SU-DHL-6 (cell line): Measurements from ENCODE around the gene RIMS4.

ENCODE experiments used
- H2AFZ ChIP-seq: fragments of 200-600 bp; sonication (generic); 2 replicates; pipeline ENCODE4 v1.6.1; 2014; ENCODE audit warnings: low read depth, mild to moderate bottlenecking, moderate library complexity, mixed read lengths, antibody characterized with exemption, low read length; ENCODE audit not compliant: severe bottlenecking
- H3F3A ChIP-seq: fragments of 200-600 bp; shearing (Covaris generic); 2 replicates; pipeline ENCODE4 v1.6.0; 2016; ENCODE audit warnings: antibody characterized with exemption, mild to moderate bottlenecking; ENCODE audit not compliant: insufficient read depth
- H3K27ac ChIP-seq: fragments of 200-600 bp; sonication (generic); 2 replicates; pipeline ENCODE4 v1.5.1; 2016; ENCODE audit warnings: low read depth, mild to moderate bottlenecking, low read length, moderate library complexity, mixed read lengths
- H3K27me3 ChIP-seq: fragments of 200-600 bp; sonication (generic), shearing (Covaris generic); 2 replicates; pipeline ENCODE4 v1.6.0; 2014; ENCODE audit warnings: mild to moderate bottlenecking, low read length
- H3K36me3 ChIP-seq: fragments of 200-600 bp; sonication (generic); 2 replicates; pipeline ENCODE4 v1.6.1; 2014; ENCODE audit warnings: mild to moderate bottlenecking, low read length, mixed read lengths
- H3K4me2 ChIP-seq: fragments of 300-600, 200-600 bp; shearing (Covaris generic), sonication (generic); 2 replicates; pipeline ENCODE4 v1.6.0; 2014; ENCODE audit warnings: low read length, low read depth, mild to moderate bottlenecking; ENCODE audit not compliant: poor library complexity, severe bottlenecking
- H3K4me3 ChIP-seq: fragments of 200-600 bp; sonication (generic); 2 replicates; pipeline ENCODE4 v1.5.1; 2014; ENCODE audit warnings: antibody characterized with exemption, low read length, mild to moderate bottlenecking, mixed read lengths; ENCODE audit not compliant: insufficient read depth, poor library complexity, severe bottlenecking
- H3K79me2 ChIP-seq: fragments of 200-600 bp; sonication (generic); 2 replicates; pipeline ENCODE4 v1.6.1; 2014; ENCODE audit warnings: mild to moderate bottlenecking, low read length, moderate library complexity; ENCODE audit not compliant: insufficient read depth
- H3K9ac ChIP-seq: fragments of 200-600 bp; sonication (generic); 2 replicates; pipeline ENCODE4 v1.7.0; 2014; ENCODE audit warnings: mild to moderate bottlenecking, low read length
- H3K9me2 ChIP-seq: fragments of 200-600 bp; sonication (generic); replicated peaks from 2 replicates; pipeline ENCODE4 v1.6.1; 2014; ENCODE audit warnings: low read length; ENCODE audit not compliant: insufficient read depth
- H3K9me3 ChIP-seq: fragments of 200-600 bp; sonication (generic); 2 replicates; pipeline ENCODE4 v1.6.1; 2014; ENCODE audit warnings: low read length, mixed read lengths; ENCODE audit not compliant: insufficient read depth
- H4K20me1 ChIP-seq: fragments of 200-600 bp; sonication (generic); 2 replicates; pipeline ENCODE4 v1.6.1; 2014; ENCODE audit warnings: low read depth, mild to moderate bottlenecking, antibody characterized with exemption, low read length, moderate library complexity, mixed read lengths
- CTCF ChIP-seq: fragments of 200-600 bp; sonication (generic); IDR thresholded peaks from one replicate; pipeline ENCODE4 v1.5.1; 2017; ENCODE audit warnings: antibody characterized with exemption, mild to moderate bottlenecking, low read length, moderate library complexity; ENCODE audit not compliant: insufficient read depth, poor library complexity, severe bottlenecking
- EZH2phosphoT487 ChIP-seq: fragments of 200-600 bp; sonication (generic), shearing (Covaris generic); conservative IDR thresholded peaks from 2 replicates; pipeline ENCODE4 v1.6.1; 2018; ENCODE audit warnings: mild to moderate bottlenecking, antibody characterized with exemption, low read length, moderate library complexity, mixed read lengths

Gene RIMS4

GRCh38 chr20:44756011-44756688 lies 54.2 kb downstream of the RIMS4 start:
- no peaks in the 10 kb centered on the region for H3K9me3 ChIP-seq
- H3K4me3 ChIP-seq: no peak overlapping the region
- TF ChIP-seq CTCF: no peak
- no peak for TF ChIP-seq EZH2phosphoT487
- H4K20me1 ChIP-seq: no peaks in the 10 kb centered on the region
- H3K79me2 ChIP-seq: no peaks in the 10 kb centered on the region
- H3K4me2 ChIP-seq: no peak overlapping the region
- no peak overlapping the region for H3K9ac ChIP-seq
- no peak overlapping the region for H2AFZ ChIP-seq
- no peak overlapping the region for H3K27ac ChIP-seq
- no peaks in the 10 kb centered on the region for H3K36me3 ChIP-seq
- no peaks in the 10 kb centered on the region for H3K9me2 ChIP-seq
- no peaks in the 10 kb centered on the region for H3F3A ChIP-seq
- no peaks in the 10 kb centered on the region for H3K27me3 ChIP-seq

DNA sequence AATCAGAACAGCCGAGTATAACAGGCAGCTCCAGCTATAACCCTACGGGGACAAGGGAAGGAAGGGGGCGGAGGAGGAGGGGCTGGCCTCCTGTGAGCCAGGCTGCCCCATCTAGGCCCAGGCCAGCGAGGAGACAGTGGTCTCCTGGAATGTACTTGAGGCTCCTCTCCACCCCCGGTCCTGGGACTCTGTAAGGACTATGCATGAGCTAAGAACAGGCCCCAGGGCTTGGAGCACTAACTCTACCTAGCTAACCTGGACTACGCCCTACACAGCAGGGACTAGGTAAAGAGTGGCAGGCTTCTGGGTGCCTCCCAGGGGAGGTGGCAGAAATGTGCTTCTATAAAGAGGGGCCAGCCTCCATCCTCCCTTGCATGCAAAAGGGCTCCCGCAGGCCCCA lies 55.8 kb downstream of the RIMS4 start:
- Histone ChIP-seq H3K9ac (no peak overlapping the region), H3K9me3 (no peaks in the 10 kb centered on the region), H3K36me3 (no peaks in the 10 kb centered on the region), H3K4me2 (no peak overlapping the region), H3F3A (no peaks in the 10 kb centered on the region), H4K20me1 (no peaks in the 10 kb centered on the region), H3K27ac (no peak overlapping the region), H3K79me2 (no peaks in the 10 kb centered on the region), H3K4me3 (no peak overlapping the region), H3K9me2 (no peaks in the 10 kb centered on the region), H3K27me3 (no peaks in the 10 kb centered on the region), H2AFZ (no peak overlapping the region)
- TF ChIP-seq EZH2phosphoT487: no peak
- TF ChIP-seq CTCF: no peak

- H3K9me2 ChIP-seq: no peaks in the 10 kb centered on the region
- H4K20me1 ChIP-seq: no peaks in the 10 kb centered on the region
- TF ChIP-seq EZH2phosphoT487 (no peak), CTCF (no peak)
- H3K9ac ChIP-seq: no peak overlapping the region
- H2AFZ ChIP-seq: no peak overlapping the region
- H3K4me3 ChIP-seq: no peak overlapping the region
- no peaks in the 10 kb centered on the region for H3K9me3 ChIP-seq
- H3K27me3 ChIP-seq: no peaks in the 10 kb centered on the region
- H3K36me3 ChIP-seq: no peaks in the 10 kb centered on the region
- H3K27ac ChIP-seq: no peak overlapping the region
- no peak overlapping the region for H3K4me2 ChIP-seq
- no peaks in the 10 kb centered on the region for H3F3A ChIP-seq
- H3K79me2 ChIP-seq: no peaks in the 10 kb centered on the region
Observed at GRCh38 chr20:44752099-44752931, 58.0 kb downstream of the RIMS4 start.
